ENCODE data around the gene EFHD2.

- TF ChIP-seq CTCF (IDR thresholded peaks at IDR 0.05), result no peak
- TF ChIP-seq POLR2A (IDR thresholded peaks at IDR 0.05), result no peak
Observed at GRCh38 chr1:15469361-15469760, 59.7 kb downstream of the EFHD2 start.
